ENCODE data around the gene TP53TG3B.
A peak's percentile ranks its signal among the peaks of the same experiment; 100 is the strongest.
"Not testable (repeated sequence)": the region's sequence is repeated elsewhere in the genome, so short reads cannot be mapped to it uniquely, and the experiment has no call there.

The TP53TG3B gene, protein sequence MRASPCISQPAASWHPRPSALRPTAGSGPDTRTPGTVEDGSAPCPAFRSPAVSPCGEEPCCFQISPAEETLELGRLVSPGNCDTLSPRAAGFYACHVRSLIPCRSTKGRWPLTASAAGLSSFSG

DNA sequence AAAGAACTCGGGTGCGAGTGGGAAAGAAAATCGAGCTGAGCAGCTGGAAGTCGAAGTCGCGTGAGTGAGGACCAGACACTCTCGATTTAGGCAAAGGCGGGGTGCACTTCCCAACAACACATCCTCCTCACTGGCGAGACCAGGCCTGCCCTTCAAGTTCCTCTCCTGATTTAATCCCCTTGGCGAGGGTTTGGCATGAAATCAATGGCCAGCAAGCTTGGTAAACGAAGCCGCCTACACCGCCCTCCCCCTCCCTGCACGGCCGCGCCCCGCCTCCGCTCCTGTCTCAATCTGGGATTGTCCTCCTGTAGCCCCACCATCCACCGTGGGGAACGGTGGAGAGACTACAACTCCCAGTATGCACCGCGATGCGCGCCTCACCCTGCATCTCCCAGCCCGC lies at the start of gene TP53TG3B:
Gene TP53TG3B, plus strand, starts transcription at position 301 of the 400 bp plus-strand sequence. Its CDS starts 68 bp downstream, at position 369.
- not testable (repeated sequence) for DNase-seq (ENCODE audit: low spot score)

DNA sequence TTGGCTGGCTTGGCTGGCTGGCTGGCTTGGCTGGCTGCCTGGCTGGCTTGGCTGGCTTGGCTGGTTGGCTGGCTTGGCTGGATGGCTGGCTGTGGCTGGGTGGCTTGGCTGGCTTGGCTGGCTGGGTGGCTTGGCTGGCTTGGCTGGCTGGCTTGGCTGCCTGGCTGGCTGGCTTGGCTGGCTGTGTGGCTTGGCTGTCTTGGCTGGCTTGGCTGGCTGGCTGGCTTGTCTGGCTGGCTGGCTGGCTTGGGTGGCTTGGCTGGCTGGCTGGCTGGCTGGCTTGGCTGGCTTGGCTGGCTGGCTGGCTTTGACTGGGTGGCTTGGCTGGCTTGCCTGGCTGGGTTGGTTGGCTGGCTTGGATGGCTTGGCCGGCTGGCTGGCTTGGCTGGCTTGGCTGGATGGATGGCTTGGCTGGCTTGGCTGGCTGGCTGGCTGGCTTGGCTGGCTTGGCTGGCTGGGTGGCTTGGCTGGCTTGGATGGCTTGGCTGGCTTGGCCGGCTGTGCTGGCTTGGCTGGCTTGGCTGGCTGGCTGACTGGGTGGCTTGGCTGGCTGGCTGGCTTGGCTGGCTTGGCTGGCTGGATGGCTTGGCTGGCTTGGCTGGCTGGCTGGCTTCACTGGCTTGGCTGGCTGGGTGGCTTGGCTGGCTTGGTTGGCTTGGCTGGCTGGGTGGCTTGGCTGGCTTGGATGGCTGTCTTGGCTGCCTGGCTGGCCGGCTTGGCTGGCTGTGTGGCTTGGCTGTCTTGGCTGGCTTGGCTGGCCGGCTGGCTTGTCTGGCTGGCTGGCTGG lies 24.2 kb upstream of the TP53TG3B start:
- not testable (repeated sequence) for DNase-seq (ENCODE audit: low spot score)

DNA sequence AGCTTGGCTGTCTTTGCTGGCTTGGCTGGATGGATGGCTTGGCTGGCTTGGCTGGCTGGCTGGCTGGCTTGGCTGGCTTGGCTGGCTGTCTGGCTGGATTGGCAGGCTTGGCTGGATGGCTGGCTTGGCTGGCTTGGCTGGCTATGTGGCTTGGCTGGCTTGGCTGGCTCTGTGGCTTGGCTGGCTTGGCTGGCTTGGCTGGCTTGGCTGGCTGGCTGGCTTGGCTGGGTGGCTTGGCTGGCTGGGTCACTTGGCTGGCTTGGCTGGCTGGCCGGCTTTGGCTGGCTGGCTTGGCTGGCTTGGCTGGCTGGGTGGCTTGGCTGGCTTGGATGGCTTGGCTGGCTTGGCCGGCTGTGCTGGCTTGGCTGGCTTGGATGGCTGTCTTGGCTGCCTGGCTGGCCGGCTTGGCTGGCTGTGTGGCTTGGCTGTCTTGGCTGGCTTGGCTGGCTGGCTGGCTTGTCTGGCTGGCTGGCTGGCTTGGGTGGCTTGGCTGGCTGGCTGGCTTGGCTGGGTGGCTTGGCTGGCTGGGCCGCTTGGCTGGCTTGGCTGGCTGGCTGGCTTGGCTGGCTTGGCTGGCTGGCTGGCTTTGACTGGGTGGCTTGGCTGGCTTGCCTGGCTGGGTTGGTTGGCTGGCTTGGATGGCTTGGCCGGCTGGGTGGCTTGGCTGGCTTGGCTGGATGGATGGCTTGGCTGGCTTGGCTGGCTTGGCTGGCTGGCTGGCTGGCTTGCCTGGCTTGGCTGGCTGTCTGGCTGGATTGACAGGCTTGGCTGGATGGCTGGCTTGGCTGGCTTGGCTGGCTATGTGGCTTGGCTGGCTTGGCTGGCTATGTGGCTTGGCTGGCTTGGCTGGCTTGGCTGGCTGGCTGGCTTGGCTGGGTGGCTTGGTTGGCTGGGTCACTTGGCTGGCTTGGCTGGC lies 22.8 kb upstream of the TP53TG3B start:
- DNase-seq (ENCODE audit: low spot score) = peak; percentile 0

DNA sequence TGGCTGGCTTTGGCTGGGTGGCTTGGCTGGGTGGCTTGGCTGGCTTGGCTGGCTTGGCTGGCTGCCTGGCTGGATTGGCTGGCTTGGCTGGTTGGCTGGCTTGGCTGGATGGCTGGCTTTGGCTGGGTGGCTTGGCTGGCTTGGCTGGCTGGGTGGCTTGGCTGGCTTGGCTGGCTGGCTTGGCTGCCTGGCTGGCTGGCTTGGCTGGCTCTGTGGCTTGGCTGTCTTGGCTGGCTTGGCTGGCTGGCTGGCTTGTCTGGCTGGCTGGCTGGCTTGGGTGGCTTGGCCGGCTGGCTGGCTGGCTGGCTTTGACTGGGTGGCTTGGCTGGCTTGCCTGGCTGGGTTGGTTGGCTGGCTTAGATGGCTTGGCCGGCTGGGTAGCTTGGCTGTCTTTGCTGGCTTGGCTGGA lies 22.1 kb upstream of the TP53TG3B start:
- DNase-seq (ENCODE audit: low spot score) = not testable (repeated sequence)

DNA sequence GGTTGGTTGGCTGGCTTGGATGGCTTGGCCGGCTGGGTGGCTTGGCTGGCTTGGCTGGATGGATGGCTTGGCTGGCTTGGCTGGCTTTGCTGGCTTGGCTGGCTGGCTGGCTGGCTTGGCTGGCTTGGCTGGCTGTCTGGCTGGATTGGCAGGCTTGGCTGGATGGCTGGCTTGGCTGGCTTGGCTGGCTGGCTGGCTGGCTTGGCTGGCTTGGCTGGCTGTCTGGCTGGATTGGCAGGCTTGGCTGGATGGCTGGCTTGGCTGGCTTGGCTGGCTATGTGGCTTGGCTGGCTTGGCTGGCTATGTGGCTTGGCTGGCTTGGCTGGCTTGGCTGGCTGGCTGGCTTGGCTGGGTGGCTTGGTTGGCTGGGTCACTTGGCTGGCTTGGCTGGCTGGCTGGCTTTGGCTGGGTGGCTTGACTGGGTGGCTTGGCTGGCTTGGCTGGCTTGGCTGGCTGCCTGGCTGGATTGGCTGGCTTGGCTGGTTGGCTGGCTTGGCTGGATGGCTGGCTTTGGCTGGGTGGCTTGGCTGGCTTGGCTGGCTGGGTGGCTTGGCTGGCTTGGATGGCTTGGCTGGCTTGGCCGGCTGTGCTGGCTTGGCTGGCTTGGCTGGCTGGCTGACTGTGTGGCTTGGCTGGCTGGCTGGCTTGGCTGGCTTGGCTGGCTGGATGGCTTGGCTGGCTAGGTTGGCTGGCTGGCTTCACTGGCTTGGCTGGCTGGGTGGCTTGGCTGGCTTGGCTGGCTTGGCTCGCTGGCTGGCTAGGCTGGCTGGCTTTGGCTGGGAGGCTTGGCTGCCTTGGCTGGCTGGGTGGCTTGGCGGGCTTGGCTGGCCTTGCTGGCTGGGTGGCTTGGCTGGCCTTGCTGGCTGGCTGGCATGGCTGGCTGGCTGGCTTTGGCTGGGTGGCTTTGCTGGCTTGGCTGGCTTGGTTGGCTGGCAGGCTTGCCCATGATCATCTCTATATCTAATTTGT lies 21.3 kb upstream of the TP53TG3B start:
- DNase-seq (ENCODE audit: low spot score) = peak; percentile 2
